GM20000 (cell line): ENCODE data around the gene SUCNR1.
"Not testable (repeated sequence)": the region's sequence is repeated elsewhere in the genome, so short reads cannot be mapped to it uniquely, and the experiment has no call there.

ENCODE experiments used
- DNase-seq: peaks from one replicate; pipeline ENCODE4 v3.0.0; 2012; ENCODE audit warnings: low spot score
- TF ChIP-seq, protein P1 (sequence below): IDR thresholded peaks from 2 replicates; pipeline ENCODE4 v1.5.1; 2012; ENCODE audit warnings: mild to moderate bottlenecking, control low read depth; ENCODE audit errors: extremely low read depth, missing control alignments

SUCNR1 gene

DNA sequence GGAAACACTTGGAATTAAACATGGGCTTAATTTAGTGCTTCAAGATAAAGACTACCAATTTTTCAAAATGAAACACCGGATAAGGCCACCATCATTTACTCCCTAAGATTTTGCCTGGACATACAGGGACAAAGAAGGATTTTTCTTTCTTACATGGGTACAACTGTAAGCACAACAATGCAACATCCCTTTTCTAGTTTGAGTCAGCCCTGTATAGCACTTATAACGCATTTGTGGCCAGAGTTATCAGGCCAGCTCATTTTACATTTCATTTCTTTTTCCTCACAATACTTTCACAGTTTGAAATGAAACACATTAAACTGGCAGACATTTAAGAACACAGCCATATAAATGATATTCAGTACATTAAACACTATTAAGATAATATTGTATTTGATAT is 9.8 kb upstream of the SUCNR1 start:
- no peak for DNase-seq
- TF ChIP-seq, protein P1, sequence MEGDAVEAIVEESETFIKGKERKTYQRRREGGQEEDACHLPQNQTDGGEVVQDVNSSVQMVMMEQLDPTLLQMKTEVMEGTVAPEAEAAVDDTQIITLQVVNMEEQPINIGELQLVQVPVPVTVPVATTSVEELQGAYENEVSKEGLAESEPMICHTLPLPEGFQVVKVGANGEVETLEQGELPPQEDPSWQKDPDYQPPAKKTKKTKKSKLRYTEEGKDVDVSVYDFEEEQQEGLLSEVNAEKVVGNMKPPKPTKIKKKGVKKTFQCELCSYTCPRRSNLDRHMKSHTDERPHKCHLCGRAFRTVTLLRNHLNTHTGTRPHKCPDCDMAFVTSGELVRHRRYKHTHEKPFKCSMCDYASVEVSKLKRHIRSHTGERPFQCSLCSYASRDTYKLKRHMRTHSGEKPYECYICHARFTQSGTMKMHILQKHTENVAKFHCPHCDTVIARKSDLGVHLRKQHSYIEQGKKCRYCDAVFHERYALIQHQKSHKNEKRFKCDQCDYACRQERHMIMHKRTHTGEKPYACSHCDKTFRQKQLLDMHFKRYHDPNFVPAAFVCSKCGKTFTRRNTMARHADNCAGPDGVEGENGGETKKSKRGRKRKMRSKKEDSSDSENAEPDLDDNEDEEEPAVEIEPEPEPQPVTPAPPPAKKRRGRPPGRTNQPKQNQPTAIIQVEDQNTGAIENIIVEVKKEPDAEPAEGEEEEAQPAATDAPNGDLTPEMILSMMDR: no peak

DNA sequence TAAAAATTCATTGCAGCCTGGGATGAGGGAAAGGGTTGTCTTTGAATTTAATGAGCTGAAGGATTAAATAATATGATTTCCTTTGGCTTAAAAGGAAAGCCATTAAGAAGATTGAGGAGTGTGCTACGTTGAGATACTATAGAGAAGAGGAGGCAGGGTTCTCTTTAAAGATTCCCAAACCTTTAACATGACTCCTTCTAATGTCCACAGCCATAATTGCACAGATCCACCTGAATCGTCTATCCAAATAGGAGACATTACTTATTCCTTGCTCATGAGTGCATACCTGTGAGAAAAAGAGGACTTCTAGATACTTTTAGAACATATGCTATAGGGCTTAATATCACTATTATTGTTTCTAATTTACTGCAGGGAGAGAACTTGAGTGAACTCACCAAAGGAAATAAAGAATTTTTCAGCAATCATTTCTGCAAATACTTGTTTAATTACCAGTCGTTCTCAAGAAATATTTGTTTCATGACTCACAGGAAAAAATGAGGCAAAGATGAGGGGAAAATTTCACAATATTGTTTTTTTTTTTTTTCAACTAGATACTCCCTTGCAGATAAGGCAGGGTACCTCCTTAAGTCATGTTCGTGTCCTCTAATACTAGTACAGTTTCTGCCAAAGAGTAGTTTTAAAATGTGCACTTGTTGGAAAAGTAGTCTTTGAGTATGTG is 8.9 kb upstream of the SUCNR1 start:
- no peak for DNase-seq
- TF ChIP-seq, protein P1: no peak

DNA sequence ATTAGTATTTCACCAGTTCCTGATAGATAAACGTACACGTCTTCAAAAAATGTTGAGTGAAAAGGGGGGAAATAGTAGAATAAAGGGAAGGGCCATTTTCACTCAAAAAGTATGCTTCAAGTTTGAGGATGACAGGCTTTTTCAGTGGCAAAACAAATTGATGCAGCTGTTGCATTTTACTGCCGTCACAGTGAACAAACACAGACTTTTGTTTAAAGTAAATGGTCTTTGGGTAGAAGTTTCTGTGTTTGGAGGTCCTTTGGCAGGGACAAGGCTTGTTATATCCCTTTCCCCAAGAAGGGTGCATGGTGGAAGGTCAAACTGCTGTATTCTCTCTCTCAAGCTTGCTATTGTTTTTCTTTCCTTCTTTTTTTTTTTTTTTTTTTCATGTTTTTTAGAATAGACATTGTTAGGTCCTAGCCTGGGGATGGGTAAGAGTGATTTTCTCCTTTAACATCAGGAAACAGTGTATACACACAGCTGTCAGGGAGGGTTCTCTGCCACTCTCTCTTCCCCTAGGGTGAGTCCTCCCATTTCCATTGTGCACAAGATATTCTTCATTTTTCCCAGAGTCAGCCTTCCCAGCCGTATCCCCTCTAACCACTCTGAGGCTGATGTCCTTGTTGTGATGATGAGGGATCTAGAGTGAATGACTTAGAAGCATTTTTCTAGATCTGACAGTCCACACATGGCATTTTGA is 6.6 kb upstream of the SUCNR1 start:
- TF ChIP-seq, protein P1: no peak
- no peak for DNase-seq

DNA sequence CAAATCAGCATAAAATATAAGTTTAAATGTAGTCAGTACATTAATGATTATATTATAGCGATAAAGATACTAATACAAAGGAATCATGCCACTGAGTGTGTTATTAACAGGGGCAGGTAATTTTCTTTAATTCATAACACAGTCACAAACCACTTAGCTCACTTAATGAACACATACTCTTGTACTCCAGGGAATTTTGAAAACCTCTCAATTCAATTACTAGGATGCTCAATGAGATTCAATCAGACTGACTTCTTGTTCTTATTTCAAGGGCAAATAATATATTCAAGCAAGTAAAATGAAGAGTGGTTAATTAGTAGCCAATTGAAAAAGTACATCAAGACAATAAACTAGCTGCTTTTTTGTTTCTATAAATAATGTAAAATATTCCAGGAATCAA is 5.8 kb upstream of the SUCNR1 start:
- TF ChIP-seq, protein P1: no peak
- DNase-seq: no peak

DNA sequence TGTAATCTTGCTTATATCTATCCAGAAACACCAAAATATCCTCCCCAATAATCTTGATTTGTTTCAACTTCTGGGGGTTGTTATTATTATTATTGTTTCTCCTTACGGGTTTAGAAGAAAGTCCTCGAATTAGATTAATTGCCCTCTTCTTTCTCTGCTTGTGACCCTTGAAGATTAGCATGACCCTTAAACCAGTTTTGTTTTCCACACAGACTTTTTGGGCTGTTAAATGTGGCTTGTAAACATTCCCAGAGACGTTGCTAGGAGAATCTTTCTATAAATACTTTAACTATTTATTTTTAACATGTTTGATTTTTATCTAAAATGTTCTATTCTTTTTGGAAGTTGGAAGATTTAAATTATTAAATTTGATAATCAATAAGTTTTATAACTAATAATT is 4.3 kb upstream of the SUCNR1 start:
- no peak for DNase-seq
- TF ChIP-seq, protein P1: no peak

DNA sequence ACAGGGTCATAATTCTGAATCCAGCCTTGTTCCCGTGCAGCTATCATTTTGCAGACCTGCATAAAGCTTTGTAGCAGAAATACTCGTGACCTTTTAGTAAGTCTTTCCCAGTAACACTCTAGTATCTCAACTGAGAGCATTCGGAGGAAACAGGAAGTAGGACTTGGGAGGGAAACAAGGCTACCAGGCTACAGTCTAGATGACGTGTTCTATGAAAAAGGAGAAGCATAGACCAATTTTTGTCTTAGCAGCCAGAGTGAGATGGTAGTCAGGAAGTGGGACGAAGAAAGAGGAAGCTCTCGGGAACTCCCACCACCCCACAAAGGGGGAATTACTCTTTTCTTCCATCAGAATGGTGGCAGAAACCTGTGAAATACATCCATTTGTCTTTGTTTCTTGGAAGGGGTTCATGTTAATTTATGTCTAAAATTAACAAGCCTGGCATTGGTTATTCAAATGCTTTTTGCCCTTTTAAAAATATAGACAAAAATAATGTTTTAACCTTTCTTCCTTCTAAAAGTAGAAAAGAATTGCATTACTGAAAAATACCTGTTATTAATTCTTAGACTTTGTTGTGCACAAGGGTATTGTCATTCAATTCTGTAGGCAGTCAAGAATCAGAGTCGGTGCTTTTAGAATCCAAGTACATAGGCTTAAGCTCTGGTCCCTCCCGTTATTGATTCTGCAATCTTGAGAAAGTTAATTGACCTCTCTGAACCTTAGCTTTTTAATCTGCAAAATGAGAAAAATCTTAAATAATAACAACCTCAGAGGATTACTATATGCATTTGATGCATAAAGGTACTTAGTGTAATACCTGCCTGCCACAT is 1.6 kb upstream of the SUCNR1 start:
- peak; percentile 38 for DNase-seq
- TF ChIP-seq, protein P1: no peak

DNA sequence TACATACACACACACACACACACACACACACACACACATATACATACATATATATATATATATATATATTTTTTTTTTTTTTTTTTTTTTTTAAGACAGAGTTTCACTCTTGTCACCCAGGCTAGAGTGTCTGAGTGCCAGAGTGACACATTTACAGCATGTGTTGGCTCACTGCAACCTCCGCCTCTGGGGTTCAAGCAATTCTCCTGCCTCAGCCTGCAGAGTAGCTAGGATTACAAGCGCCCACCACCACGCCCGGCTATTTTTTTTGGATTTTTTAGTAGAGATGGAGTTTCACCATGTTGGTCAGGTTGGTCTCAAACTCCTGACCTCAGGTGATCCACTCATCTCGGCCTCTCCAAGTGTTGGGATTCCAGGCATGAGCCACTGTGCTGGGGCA is 636 bp downstream of the SUCNR1 start:
- not testable (repeated sequence) for DNase-seq
